Stimulated activated naive CD4-positive, alpha-beta T cell (primary cell): Measurements from ENCODE around the gene CNIH1.
A peak's percentile ranks its signal among the peaks of the same experiment; 100 is the strongest.
"Not testable (repeated sequence)": the region's sequence is repeated elsewhere in the genome, so short reads cannot be mapped to it uniquely, and the experiment has no call there.

Experiments used
- DNase-seq, 6 experiments: peaks; one replicate each; lab custom pipeline; 2025; lab: John Stamatoyannopoulos, UW

The CNIH1 gene

GRCh38 chr14:54427871-54428270 lies 13.3 kb downstream of the CNIH1 start:
- no peak for DNase-seq

- DNase-seq, result no peak
These were observed 15.5 kb downstream of the CNIH1 start for GRCh38 chr14:54425537-54426274.

- no peak for DNase-seq
These were observed 16.1 kb downstream of the CNIH1 start for GRCh38 chr14:54425068-54425467.

- no peak for DNase-seq
These were observed 16.7 kb downstream of the CNIH1 start for GRCh38 chr14:54424479-54424901.

GRCh38 chr14:54423991-54424390 lies 17.2 kb downstream of the CNIH1 start:
- DNase-seq, result no peak

- peak in 2 of 6 experiments; percentile 4 to 9 for DNase-seq
These were observed 20.6 kb downstream of the CNIH1 start for GRCh38 chr14:54420478-54421142.

GRCh38 chr14:54411371-54411770 lies 29.8 kb downstream of the CNIH1 start:
- DNase-seq, result no peak

GRCh38 chr14:54410215-54410614 lies 31.0 kb downstream of the CNIH1 start:
- DNase-seq, result no peak

GRCh38 chr14:54403401-54404005 lies 37.7 kb downstream of the CNIH1 start:
- DNase-seq, result not testable (repeated sequence)

- DNase-seq, result no peak
These were observed 41.6 kb downstream of the CNIH1 start for GRCh38 chr14:54399560-54399959.

GRCh38 chr14:54396493-54397335 lies 44.5 kb downstream of the CNIH1 start, which contains the start of gene CDKN3:
Gene CDKN3, plus strand, starts transcription at chr14:54397007. Its CDS starts 62 bp downstream, at chr14:54397069.
- peak; percentile 93 to 96 (median 94) for DNase-seq

- DNase-seq, result no peak
These were observed 45.0 kb downstream of the CNIH1 start for GRCh38 chr14:54396183-54396492.

- no peak for DNase-seq
These were observed 45.5 kb downstream of the CNIH1 start for GRCh38 chr14:54395716-54396115.

GRCh38 chr14:54395284-54395683 lies 45.9 kb downstream of the CNIH1 start:
- no peak for DNase-seq

GRCh38 chr14:54394596-54394995 lies 46.6 kb downstream of the CNIH1 start:
- no peak for DNase-seq

GRCh38 chr14:54392986-54393884 lies 47.9 kb downstream of the CNIH1 start:
- DNase-seq, result not testable (repeated sequence)

- DNase-seq, result no peak
These were observed 48.9 kb downstream of the CNIH1 start for GRCh38 chr14:54392131-54392859.

GRCh38 chr14:54387328-54387727 lies 53.8 kb downstream of the CNIH1 start:
- no peak for DNase-seq

GRCh38 chr14:54385556-54385955 lies 55.6 kb downstream of the CNIH1 start:
- no peak for DNase-seq

GRCh38 chr14:54383835-54384234 lies 57.3 kb downstream of the CNIH1 start:
- no peak for DNase-seq
